Embryonic facial prominence (tissue), 1 donor: ENCODE results near the gene LIG3.
"Not testable (repeated sequence)": the region's sequence is repeated elsewhere in the genome, so short reads cannot be mapped to it uniquely, and the experiment has no call there.

ENCODE experiments used
- DNase-seq: peaks from one replicate; pipeline ENCODE4 v3.0.0-alpha.2; 2016; ENCODE audit errors: extremely low spot score

The LIG3 gene

GRCh38 chr17:35041390-35041789, 61.1 kb downstream of the LIG3 start:
- DNase-seq, result no peak

GRCh38 chr17:35044181-35044580, 63.9 kb downstream of the LIG3 start:
- DNase-seq, result no peak

GRCh38 chr17:35045458-35045979, 65.2 kb downstream of the LIG3 start:
- not testable (repeated sequence) for DNase-seq

GRCh38 chr17:35046245-35046644, 65.9 kb downstream of the LIG3 start:
- no peak for DNase-seq

GRCh38 chr17:35046740-35047283, 66.5 kb downstream of the LIG3 start:
- no peak for DNase-seq

GRCh38 chr17:35048685-35049379, 68.5 kb downstream of the LIG3 start:
- DNase-seq, result no peak

GRCh38 chr17:35050170-35050569, 69.9 kb downstream of the LIG3 start:
- DNase-seq, result no peak

GRCh38 chr17:35051183-35051578, 70.9 kb downstream of the LIG3 start:
- DNase-seq, result no peak

GRCh38 chr17:35051579-35052240, 71.4 kb downstream of the LIG3 start:
- DNase-seq, result no peak

GRCh38 chr17:35052241-35052610, 71.9 kb downstream of the LIG3 start:
- DNase-seq, result no peak

GRCh38 chr17:35052780-35053179, 72.5 kb downstream of the LIG3 start:
- DNase-seq, result no peak

- no peak for DNase-seq
These were observed 72.9 kb downstream of the LIG3 start for GRCh38 chr17:35053204-35053603.

- no peak for DNase-seq
These were observed 75.7 kb downstream of the LIG3 start for GRCh38 chr17:35056013-35056412.

- DNase-seq, result no peak
These were observed 77.1 kb downstream of the LIG3 start for GRCh38 chr17:35057332-35057915.
